ENCODE measurements around the gene LRRC41.

DNA sequence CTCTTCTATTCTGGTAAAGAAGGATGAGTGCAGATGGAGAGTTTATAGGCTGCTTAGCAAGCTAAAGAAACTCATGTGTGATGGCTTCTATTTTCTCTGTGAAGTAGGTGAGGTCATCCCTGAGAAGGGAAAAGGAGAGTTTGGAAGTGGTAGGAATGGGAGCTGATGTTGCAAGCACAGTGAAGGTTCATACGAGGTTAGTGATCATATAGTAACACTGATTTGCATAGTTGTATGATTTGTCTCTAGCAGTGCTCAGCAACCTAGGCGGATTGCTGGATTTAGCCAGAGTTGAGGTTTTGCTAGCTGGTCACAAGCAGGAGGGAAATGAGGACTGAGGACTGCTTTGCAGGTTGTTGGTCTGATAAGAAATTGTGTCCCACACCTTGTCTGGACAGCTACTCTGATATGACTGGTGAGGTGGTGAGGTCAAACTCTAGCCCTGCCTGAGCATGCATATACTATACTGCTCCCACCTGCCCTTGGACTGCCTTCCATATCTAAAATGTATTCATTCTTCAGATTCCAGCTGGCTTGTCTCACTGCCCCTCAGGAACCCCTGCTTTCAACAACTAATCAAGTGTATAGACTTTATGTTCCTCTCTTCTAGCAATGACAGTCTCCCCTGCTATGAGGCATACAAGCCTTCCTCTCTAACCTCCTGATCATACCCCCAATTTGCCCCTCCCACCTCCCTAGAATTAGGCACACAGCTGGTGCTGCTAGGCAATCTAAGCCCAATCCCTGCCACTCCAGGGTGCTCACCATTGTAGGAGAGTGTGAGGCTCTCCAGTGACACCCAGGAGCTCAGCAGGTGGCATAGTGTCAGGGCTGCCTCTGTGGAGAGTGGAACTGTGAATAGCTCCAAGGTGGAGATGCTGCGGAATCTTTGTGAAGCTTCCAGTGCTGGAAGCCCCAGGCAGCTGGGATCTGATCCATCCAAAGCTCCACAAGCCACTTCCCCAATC lies 18.5 kb downstream of the LRRC41 start:
- TF ChIP-seq, protein P1, sequence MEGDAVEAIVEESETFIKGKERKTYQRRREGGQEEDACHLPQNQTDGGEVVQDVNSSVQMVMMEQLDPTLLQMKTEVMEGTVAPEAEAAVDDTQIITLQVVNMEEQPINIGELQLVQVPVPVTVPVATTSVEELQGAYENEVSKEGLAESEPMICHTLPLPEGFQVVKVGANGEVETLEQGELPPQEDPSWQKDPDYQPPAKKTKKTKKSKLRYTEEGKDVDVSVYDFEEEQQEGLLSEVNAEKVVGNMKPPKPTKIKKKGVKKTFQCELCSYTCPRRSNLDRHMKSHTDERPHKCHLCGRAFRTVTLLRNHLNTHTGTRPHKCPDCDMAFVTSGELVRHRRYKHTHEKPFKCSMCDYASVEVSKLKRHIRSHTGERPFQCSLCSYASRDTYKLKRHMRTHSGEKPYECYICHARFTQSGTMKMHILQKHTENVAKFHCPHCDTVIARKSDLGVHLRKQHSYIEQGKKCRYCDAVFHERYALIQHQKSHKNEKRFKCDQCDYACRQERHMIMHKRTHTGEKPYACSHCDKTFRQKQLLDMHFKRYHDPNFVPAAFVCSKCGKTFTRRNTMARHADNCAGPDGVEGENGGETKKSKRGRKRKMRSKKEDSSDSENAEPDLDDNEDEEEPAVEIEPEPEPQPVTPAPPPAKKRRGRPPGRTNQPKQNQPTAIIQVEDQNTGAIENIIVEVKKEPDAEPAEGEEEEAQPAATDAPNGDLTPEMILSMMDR (conservative IDR thresholded peaks at IDR 0.05 in 1 of 2, IDR thresholded peaks at IDR 0.05 in 1 of 2; ENCODE audit: extremely low read depth in 1 of 2, insufficient read depth in 1 of 2, low read depth in 1 of 2, low read length in 2 of 2): no peak
- no peak for TF ChIP-seq EZH2 (IDR thresholded peaks at IDR 0.05; ENCODE audit: borderline replicate concordance, low read length)

Data from mammary epithelial cell (primary cell).